PFSK-1 (cell line): Measurements from ENCODE around the gene COL5A3.

Source experiments
- FOXP2 ChIP-seq: optimal IDR thresholded peaks from 2 replicates; pipeline ENCODE3; 2011; ENCODE audit warnings: borderline replicate concordance, control low read depth, inconsistent platforms; ENCODE audit not compliant: insufficient read depth; ENCODE audit errors: extremely low read length, extremely low read depth
- POLR2AphosphoS5 ChIP-seq: IDR thresholded peaks from 2 replicates; pipeline ENCODE4 v1.6.1; 2012; ENCODE audit warnings: low read depth, mild to moderate bottlenecking, control low read depth, low read length, moderate library complexity
- REST ChIP-seq, 2 experiments: IDR thresholded peaks; 2 replicates each; pipeline versions ENCODE4 v1.6.1 to v1.8.0; 2011 to 2012; ENCODE audit warnings: low read depth in 2 of 2, low read length in 2 of 2, control low read depth in 1 of 2, inconsistent platforms in 1 of 2, mild to moderate bottlenecking in 1 of 2, moderate library complexity in 1 of 2; ENCODE audit not compliant: insufficient read depth in 1 of 2
- SIN3A ChIP-seq: IDR thresholded peaks from 2 replicates; pipeline ENCODE4 v1.6.1; 2012; ENCODE audit warnings: mild to moderate bottlenecking, low read length, moderate library complexity, borderline replicate concordance; ENCODE audit not compliant: insufficient read depth
- TAF1 ChIP-seq: IDR thresholded peaks from 2 replicates; pipeline ENCODE4 v1.6.1; 2012; ENCODE audit warnings: low read length, control low read depth, borderline replicate concordance; ENCODE audit not compliant: insufficient read depth

The COL5A3 gene

GRCh38 chr19:9912551-9913236, 97.6 kb downstream of the COL5A3 start:
- no peak for TF ChIP-seq REST (IDR thresholded peaks at IDR 0.05; ENCODE audit: insufficient read depth in 1 of 2, low read depth in 2 of 2, low read length in 2 of 2)
- TF ChIP-seq POLR2AphosphoS5, result no peak
- TF ChIP-seq TAF1, result no peak
- no peak for TF ChIP-seq SIN3A
- no peak for TF ChIP-seq FOXP2

GRCh38 chr19:9911524-9912185, 98.6 kb downstream of the COL5A3 start:
- TF ChIP-seq POLR2AphosphoS5, result no peak
- TF ChIP-seq REST (IDR thresholded peaks at IDR 0.05; ENCODE audit: insufficient read depth in 1 of 2, low read depth in 2 of 2, low read length in 2 of 2), result no peak
- no peak for TF ChIP-seq TAF1
- TF ChIP-seq FOXP2, result no peak
- no peak for TF ChIP-seq SIN3A

GRCh38 chr19:9910625-9911024, 99.7 kb downstream of the COL5A3 start:
- TF ChIP-seq REST (IDR thresholded peaks at IDR 0.05; ENCODE audit: insufficient read depth in 1 of 2, low read depth in 2 of 2, low read length in 2 of 2) (no peak), FOXP2 (no peak), SIN3A (no peak), TAF1 (no peak), POLR2AphosphoS5 (no peak)
